ENCODE measurements around the gene HNF4A. TPM values are rescaled to one million over a fixed set of nuclear protein-coding genes. Genes with fewer than 3 reads are reported as not detected.

The HNF4A gene
- total and polyA plus RNA-seq, 2 of the 13 experiments (the other 11 are each of a cell fraction or from before 2014, with no cell fraction given) = 80.9 to 169 TPM

DNA sequence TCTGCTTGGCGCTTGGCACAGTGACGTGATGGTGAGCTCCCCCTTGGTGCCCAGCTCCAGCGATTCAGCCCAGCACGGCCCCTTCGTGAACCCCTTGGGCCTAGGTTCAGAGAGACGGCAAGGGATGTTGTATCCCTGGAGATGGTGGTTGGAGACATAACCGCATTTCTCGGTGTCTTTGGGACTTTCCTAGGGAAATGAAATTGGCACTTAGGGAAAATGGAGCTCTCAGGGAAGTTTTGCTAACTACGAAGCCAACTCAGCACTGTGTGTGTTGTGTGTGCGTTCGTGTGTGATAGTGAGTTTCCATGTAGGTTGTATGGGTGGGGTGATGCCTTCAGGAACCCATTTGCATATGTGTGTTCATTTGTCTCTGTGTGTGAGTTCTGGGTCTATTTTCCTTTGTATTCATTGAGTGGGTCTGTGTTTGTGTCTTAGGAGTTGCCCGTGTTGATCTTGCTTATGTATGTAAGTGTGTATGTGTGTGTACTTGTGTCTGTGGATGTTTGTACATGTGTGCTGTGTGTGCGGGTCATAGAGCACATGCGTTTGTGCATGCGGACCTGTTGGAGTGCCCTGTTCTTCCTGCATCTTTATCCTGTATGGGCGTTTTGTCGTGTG is 46.4 kb downstream of the HNF4A start (continued):
- TF ChIP-seq, protein P1, sequence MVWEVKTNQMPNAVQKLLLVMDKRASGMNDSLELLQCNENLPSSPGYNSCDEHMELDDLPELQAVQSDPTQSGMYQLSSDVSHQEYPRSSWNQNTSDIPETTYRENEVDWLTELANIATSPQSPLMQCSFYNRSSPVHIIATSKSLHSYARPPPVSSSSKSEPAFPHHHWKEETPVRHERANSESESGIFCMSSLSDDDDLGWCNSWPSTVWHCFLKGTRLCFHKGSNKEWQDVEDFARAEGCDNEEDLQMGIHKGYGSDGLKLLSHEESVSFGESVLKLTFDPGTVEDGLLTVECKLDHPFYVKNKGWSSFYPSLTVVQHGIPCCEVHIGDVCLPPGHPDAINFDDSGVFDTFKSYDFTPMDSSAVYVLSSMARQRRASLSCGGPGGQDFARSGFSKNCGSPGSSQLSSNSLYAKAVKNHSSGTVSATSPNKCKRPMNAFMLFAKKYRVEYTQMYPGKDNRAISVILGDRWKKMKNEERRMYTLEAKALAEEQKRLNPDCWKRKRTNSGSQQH (CRISPR knock-in tag; IDR thresholded peaks at IDR 0.05; ENCODE audit: low read depth) = no peak
- TF ChIP-seq, protein P2, sequence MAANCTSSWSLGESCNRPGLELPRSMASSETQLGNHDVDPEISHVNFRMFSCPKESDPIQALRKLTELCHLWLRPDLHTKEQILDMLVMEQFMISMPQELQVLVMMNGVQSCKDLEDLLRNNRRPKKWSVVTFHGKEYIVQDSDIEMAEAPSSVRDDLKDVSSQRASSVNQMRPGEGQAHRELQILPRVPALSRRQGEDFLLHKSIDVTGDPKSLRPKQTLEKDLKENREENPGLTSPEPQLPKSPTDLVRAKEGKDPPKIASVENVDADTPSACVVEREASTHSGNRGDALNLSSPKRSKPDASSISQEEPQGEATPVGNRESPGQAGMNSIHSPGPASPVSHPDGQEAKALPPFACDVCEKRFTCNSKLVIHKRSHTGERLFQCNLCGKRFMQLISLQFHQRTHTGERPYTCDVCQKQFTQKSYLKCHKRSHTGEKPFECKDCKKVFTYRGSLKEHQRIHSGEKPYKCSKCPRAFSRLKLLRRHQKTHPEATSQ (CRISPR knock-in tag; IDR thresholded peaks at IDR 0.05; ENCODE audit: borderline replicate concordance) = no peak
- TF ChIP-seq POLR2AphosphoS5 (IDR thresholded peaks at IDR 0.05; ENCODE audit: low read depth, low read length) (peak; percentile 64), ZNF547 (CRISPR knock-in tag; IDR thresholded peaks at IDR 0.05) (no peak), TSC22D2 (CRISPR knock-in tag; IDR thresholded peaks at IDR 0.05; ENCODE audit: borderline replicate concordance) (no peak), KDM1A (CRISPR knock-in tag; IDR thresholded peaks at IDR 0.05) (no peak), GTF3A (CRISPR knock-in tag; conservative IDR thresholded peaks at IDR 0.05) (no peak), PITX1 (CRISPR knock-in tag; IDR thresholded peaks at IDR 0.05) (no peak), ZZZ3 (CRISPR knock-in tag; IDR thresholded peaks at IDR 0.05; ENCODE audit: borderline replicate concordance) (no peak), CBX1 (IDR thresholded peaks at IDR 0.05; ENCODE audit: low read depth) (peak; percentile 19), ZNF782 (CRISPR knock-in tag; IDR thresholded peaks at IDR 0.05; ENCODE audit: borderline replicate concordance) (peak; percentile 10; the same call in 1 of the 2 replicates), CBX5 (CRISPR knock-in tag; IDR thresholded peaks at IDR 0.05; ENCODE audit: borderline replicate concordance) (no peak), AHR (CRISPR knock-in tag; IDR thresholded peaks at IDR 0.05) (no peak), ZFY (CRISPR knock-in tag; IDR thresholded peaks at IDR 0.05) (peak; percentile 16), HIVEP1 (CRISPR knock-in tag; IDR thresholded peaks at IDR 0.05) (peak; percentile 62), MAFK (conservative IDR thresholded peaks at IDR 0.05 in 1 of 2, IDR thresholded peaks at IDR 0.05 in 1 of 2; ENCODE audit: low read length in 2 of 2) (no peak), ZNF34 (CRISPR knock-in tag; IDR thresholded peaks at IDR 0.05; ENCODE audit: borderline replicate concordance) (no peak), FLYWCH1 (CRISPR knock-in tag; IDR thresholded peaks at IDR 0.05) (no peak), TCF7L2 (IDR thresholded peaks at IDR 0.05; ENCODE audit: low read depth, low read length) (no peak), ZSCAN12 (CRISPR knock-in tag; IDR thresholded peaks at IDR 0.05) (0 out of 2 replicates have a peak, but pooled peaks have one; percentile 25), CCDC6 (CRISPR knock-in tag; IDR thresholded peaks at IDR 0.05) (no peak), BORCS8-MEF2B (CRISPR knock-in tag; IDR thresholded peaks at IDR 0.05) (peak; percentile 0; the same call in 1 of the 2 replicates), ZNF274 (CRISPR knock-in tag; IDR thresholded peaks at IDR 0.05) (no peak), KAT8 (CRISPR knock-in tag; IDR thresholded peaks at IDR 0.05) (no peak; the same call in 1 of the 2 replicates), MED1 (CRISPR knock-in tag; IDR thresholded peaks at IDR 0.05) (no peak; the same call in 1 of the 2 replicates)
- TF ChIP-seq, protein P3, sequence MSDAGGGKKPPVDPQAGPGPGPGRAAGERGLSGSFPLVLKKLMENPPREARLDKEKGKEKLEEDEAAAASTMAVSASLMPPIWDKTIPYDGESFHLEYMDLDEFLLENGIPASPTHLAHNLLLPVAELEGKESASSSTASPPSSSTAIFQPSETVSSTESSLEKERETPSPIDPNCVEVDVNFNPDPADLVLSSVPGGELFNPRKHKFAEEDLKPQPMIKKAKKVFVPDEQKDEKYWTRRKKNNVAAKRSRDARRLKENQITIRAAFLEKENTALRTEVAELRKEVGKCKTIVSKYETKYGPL (CRISPR knock-in tag; IDR thresholded peaks at IDR 0.05) = peak; percentile 57; the same call in 1 of the 2 replicates
- TF ChIP-seq, protein P4, sequence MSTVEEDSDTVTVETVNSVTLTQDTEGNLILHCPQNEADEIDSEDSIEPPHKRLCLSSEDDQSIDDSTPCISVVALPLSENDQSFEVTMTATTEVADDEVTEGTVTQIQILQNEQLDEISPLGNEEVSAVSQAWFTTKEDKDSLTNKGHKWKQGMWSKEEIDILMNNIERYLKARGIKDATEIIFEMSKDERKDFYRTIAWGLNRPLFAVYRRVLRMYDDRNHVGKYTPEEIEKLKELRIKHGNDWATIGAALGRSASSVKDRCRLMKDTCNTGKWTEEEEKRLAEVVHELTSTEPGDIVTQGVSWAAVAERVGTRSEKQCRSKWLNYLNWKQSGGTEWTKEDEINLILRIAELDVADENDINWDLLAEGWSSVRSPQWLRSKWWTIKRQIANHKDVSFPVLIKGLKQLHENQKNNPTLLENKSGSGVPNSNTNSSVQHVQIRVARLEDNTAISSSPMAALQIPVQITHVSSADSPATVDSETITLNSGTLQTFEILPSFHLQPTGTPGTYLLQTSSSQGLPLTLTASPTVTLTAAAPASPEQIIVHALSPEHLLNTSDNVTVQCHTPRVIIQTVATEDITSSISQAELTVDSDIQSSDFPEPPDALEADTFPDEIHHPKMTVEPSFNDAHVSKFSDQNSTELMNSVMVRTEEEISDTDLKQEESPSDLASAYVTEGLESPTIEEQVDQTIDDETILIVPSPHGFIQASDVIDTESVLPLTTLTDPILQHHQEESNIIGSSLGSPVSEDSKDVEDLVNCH (CRISPR knock-in tag; IDR thresholded peaks at IDR 0.05) = no peak
